HepG2 (cell line): Measurements from ENCODE around the gene NDUFV1. TPM values are rescaled to one million over a fixed set of nuclear protein-coding genes. Genes with fewer than 3 reads are reported as not detected.

Experiments used
- ATAC-seq: fragments of 200-7000 bp; cut with Tn5 transposase; 3 replicates; pipeline ENCODE4 v1.9.1; 2020; ENCODE audit warnings: mild to moderate bottlenecking, moderate library complexity
- BruUV-seq: library from RNA; stranded (reverse); fragments of 400-500 nt; replicated peaks from 2 replicates; lab custom pipeline; 2021; lab: Mats Ljungman, UMichigan
- CTCF ChIA-PET: fragments of 300-600 bp; formaldehyde crosslinking; extraction: SDS; loops from one replicate; lab custom pipeline; 2021; ENCODE audit warnings: low total read pairs, inconsistent platforms, low intra/inter-chr PET ratio; lab: Yijun Ruan, JAX
- POLR2A ChIA-PET: fragments of 350-600 bp; sonication (Branson Sonifier 250); formaldehyde crosslinking; loops from one replicate; lab custom pipeline; 2020; ENCODE audit warnings: antibody characterized with exemption, inconsistent platforms; lab: Yijun Ruan, JAX
- DNase-seq: peaks from one replicate; pipeline ENCODE4 v3.0.0-alpha.2; 2015; ENCODE audit warnings: low spot score
- FAIRE-seq: peaks from 3 replicates; lab custom pipeline; 2011; peaks lifted over from hg19 to GRCh38; lab: Jason Lieb, UNC
- H2AFZ ChIP-seq: one replicate; pipeline ENCODE4 v1.6.1; 2011; ENCODE audit warnings: low read length, inconsistent platforms
- H3K27ac ChIP-seq: fragments of 300-600 bp; 3 replicates; pipeline ENCODE4 v1.8.0; 2011; ENCODE audit warnings: mixed run types, mild to moderate bottlenecking, mixed read lengths, low read length, inconsistent platforms; ENCODE audit not compliant: insufficient read depth; ENCODE audit errors: extremely low read length
- H3K27me3 ChIP-seq, 2 experiments: fragments of 200-600 bp in 1 of 2; 2 replicates in 1 of 2; 3 replicates in 1 of 2; pipeline versions ENCODE4 v1.6.0 to v1.8.0; 2011; ENCODE audit warnings: low read length in 2 of 2, mild to moderate bottlenecking in 2 of 2, moderate library complexity in 2 of 2, inconsistent platforms in 1 of 2; ENCODE audit not compliant: insufficient read depth in 2 of 2, control insufficient read depth in 1 of 2
- H3K36me3 ChIP-seq, 2 experiments: fragments of 200-600 bp in 1 of 2; replicated peaks in 1 of 2; 2 replicates in 1 of 2; 3 replicates in 1 of 2; pipeline versions ENCODE4 v1.5.1 to v1.8.0; 2011; ENCODE audit warnings: low read length in 2 of 2, inconsistent platforms in 1 of 2; ENCODE audit not compliant: insufficient read depth in 2 of 2, control insufficient read depth in 1 of 2
- H3K4me1 ChIP-seq: 2 replicates; pipeline ENCODE4 v1.5.1; 2012; ENCODE audit warnings: low read length, inconsistent platforms; ENCODE audit not compliant: insufficient read depth
- H3K4me2 ChIP-seq: 2 replicates; pipeline ENCODE4 v1.6.0; 2011; ENCODE audit warnings: low read depth, low read length, inconsistent platforms
- H3K4me3 ChIP-seq, 3 experiments: fragments of 200-600 bp in 1 of 3; sonication (generic), shearing (Covaris generic) in 1 of 3; replicated peaks in 1 of 3; 2 replicates each; pipeline ENCODE4 v1.5.1; 2011 to 2016; ENCODE audit warnings: low read length in 3 of 3, inconsistent platforms in 2 of 3, low read depth in 2 of 3, mild to moderate bottlenecking in 2 of 3, control low read depth in 1 of 3, mixed read lengths in 1 of 3; ENCODE audit not compliant: insufficient read depth in 1 of 3
- H3K79me2 ChIP-seq: one replicate; pipeline ENCODE4 v1.6.1; 2011; ENCODE audit warnings: low read length, inconsistent platforms; ENCODE audit not compliant: insufficient read depth
- H3K9ac ChIP-seq: 2 replicates; pipeline ENCODE4 v1.6.0; 2011; ENCODE audit warnings: mild to moderate bottlenecking, low read depth, low read length, inconsistent platforms; ENCODE audit not compliant: insufficient read depth
- H3K9me3 ChIP-seq: 2 replicates; pipeline ENCODE4 v1.5.1; 2012; ENCODE audit warnings: mild to moderate bottlenecking, low read length
- H4K20me1 ChIP-seq: 2 replicates; pipeline ENCODE4 v1.6.0; 2011; ENCODE audit warnings: inconsistent platforms, mild to moderate bottlenecking, low read length, moderate library complexity; ENCODE audit not compliant: insufficient read depth
- AGO2 ChIP-seq: fragments of 200-400 bp; formaldehyde crosslinking; optimal IDR thresholded peaks from 2 replicates; pipeline ENCODE3; 2017; ENCODE audit warnings: mild to moderate bottlenecking, low read depth, low read length, moderate library complexity
- AHDC1 ChIP-seq: sonication (generic); formaldehyde crosslinking; IDR thresholded peaks from 2 replicates; pipeline ENCODE4 v1.5.1; 2020; ENCODE audit warnings: mild to moderate bottlenecking, missing genetic modification reagents, borderline replicate concordance
- ARID4A ChIP-seq: sonication (generic); formaldehyde crosslinking; IDR thresholded peaks from 2 replicates; pipeline ENCODE4 v1.5.0; 2020; ENCODE audit warnings: mild to moderate bottlenecking, missing genetic modification reagents, borderline replicate concordance
- BCL3 ChIP-seq: sonication (generic); formaldehyde crosslinking; IDR thresholded peaks from 2 replicates; pipeline ENCODE4 v1.5.1; 2020; ENCODE audit warnings: mild to moderate bottlenecking, missing genetic modification reagents, moderate library complexity
- CHD4 ChIP-seq: fragments of 200-600 bp; sonication (generic); IDR thresholded peaks from 2 replicates; pipeline ENCODE4 v1.7.0; 2017; ENCODE audit warnings: mild to moderate bottlenecking, low read length, borderline replicate concordance
- FOSL2 ChIP-seq: sonication (generic); formaldehyde crosslinking; IDR thresholded peaks from 2 replicates; pipeline ENCODE4 v1.4.0; 2020; ENCODE audit warnings: missing genetic modification reagents
- MNT ChIP-seq: fragments of 450-650 bp; IDR thresholded peaks from 2 replicates; pipeline ENCODE4 v1.6.1; 2016
- PCBP1 ChIP-seq: fragments of 200-400 bp; formaldehyde crosslinking; IDR thresholded peaks from 2 replicates; pipeline ENCODE4 v1.6.1; 2017; ENCODE audit warnings: mild to moderate bottlenecking, low read depth, low read length, borderline replicate concordance
- WGBS: methylation state at CpG from one replicate; pipeline ENCODE4 v1.1.6; 2017; ENCODE audit warnings: low lambda C conversion rate; 5-methylcytosine and 5-hydroxymethylcytosine counted together
- in situ Hi-C: cut with HindIII; loops from 2 replicates; pipeline ENCODE4 v1.10.0; 2017; ENCODE audit warnings: low pct_unique_long_range_greater_than_20kb; ENCODE audit not compliant: extremely low pct_ligation_motif_present
- intact Hi-C: fragments of 100-400 bp; cut with micrococcal nuclease; formaldehyde crosslinking; loops from one replicate; pipeline ENCODE4 v1.10.0; 2022; ENCODE audit not compliant: unreplicated experiment
- polyA plus RNA-seq, 8 experiments: library from polyadenylated mRNA; depleted of rRNA in 3 of 8; stranded (reverse) in 7 of 8; unstranded in 1 of 8; fragments of >200 nt; fragmentation: Illumina TruSeq in 4 of 8; extraction: Trizol in 4 of 8; gene quantifications; 2 replicates each; pipeline versions ENCODE4 v1.2.1 to v1.2.3, GENCODE V29; 2011 to 2016; ENCODE audit warnings: low read depth in 4 of 8, missing spikeins in 1 of 8, mixed read lengths in 1 of 8; ENCODE audit not compliant: insufficient read depth in 1 of 8
- total RNA-seq, 5 experiments: library from RNA; depleted of rRNA; stranded (reverse); fragments of >200 nt; fragmentation: Illumina TruSeq; extraction: Trizol; gene quantifications; 2 replicates each; pipeline ENCODE4 v1.2.3, GENCODE V29; 2016; ENCODE audit warnings: low read depth in 1 of 5

Gene NDUFV1
- total and polyA plus RNA-seq, 2 of the 13 experiments (the other 11 are each of a cell fraction or from before 2014, with no cell fraction given) = 88.9 to 137 TPM

GRCh38 chr11:67632982-67633755 lies 26.4 kb downstream of the NDUFV1 start:
- intact Hi-C loops = no loop called here
- in situ Hi-C loops = no loop called here
- H2AFZ ChIP-seq = no peak overlapping the region
- WGBS = 73% methylated on average over 27 of the region's 30 CpGs
- peaks cover 63% of the 10 kb centered on the region for H3K4me1 ChIP-seq
- no peaks in the 10 kb centered on the region for H3K9me3 ChIP-seq
- H3K27ac ChIP-seq = peak overlapping the region; percentile 84
- no peaks in the 10 kb centered on the region for H4K20me1 ChIP-seq
- ATAC-seq = no peak
- H3K4me2 ChIP-seq = peak overlapping the region; percentile 83
- H3K9ac ChIP-seq = peak overlapping the region; percentile 58
- H3K79me2 ChIP-seq = no peaks in the 10 kb centered on the region
- no peak for FAIRE-seq
- H3K4me3 ChIP-seq = peak overlapping the region in 1 of 3 experiments; percentile 86; a peak in 3 of 6 replicates
- ChIA-PET POLR2A (interaction anchor here (1.5 to 4.8 kb wide), 6 partner anchors 10 to 60 kb away, joined by 3 to 52 read pairs (median 12); partner anchors contain the start of gene ACY3), CTCF (interaction anchor here (1.5 kb wide), 1 partner anchor 26 kb away, joined by 4 read pairs; no protein-coding TSS in a partner anchor)
- H3K27me3 ChIP-seq = no peaks in the 10 kb centered on the region; a peak in 2 of 5 replicates
- no peak for DNase-seq
- BruUV-seq = no TSS peak
- no peaks in the 10 kb centered on the region for H3K36me3 ChIP-seq
- TF ChIP-seq ARID4A (0 out of 2 replicates have a peak, but pooled peaks have one; percentile 8), BCL3 (CRISPR knock-in tag) (0 out of 2 replicates have a peak, but pooled peaks have one; percentile 12), AHDC1 (CRISPR knock-in tag) (0 out of 2 replicates have a peak, but pooled peaks have one; percentile 35), MNT (no peak), FOSL2 (CRISPR knock-in tag) (no peak), CHD4 (peak; percentile 6; the same call in 1 of the 2 replicates), AGO2 (peak; percentile 3), PCBP1 (0 out of 2 replicates have a peak, but pooled peaks have one; percentile 41)
